Lung (tissue), 12 donors: ENCODE results near the gene FBXO42. TPM values are rescaled to one million over a fixed set of nuclear protein-coding genes. Genes with fewer than 3 reads are reported as not detected.
A peak's percentile ranks its signal among the peaks of the same experiment; 100 is the strongest.

Experiments used
- ATAC-seq: fragments of 200-7000 bp; cut with Tn5 transposase; one replicate; pipeline ENCODE4 v1.9.1; 2020; ENCODE audit warnings: moderate number of reproducible peaks; ENCODE audit not compliant: insufficient read depth, low FRiP score
- DNase-seq, 3 donors: peaks; one replicate each; pipeline ENCODE4 v3.0.0-alpha.2; 2013 to 2017
- H3K27ac ChIP-seq, 2 donors: one replicate each; pipeline ENCODE4 v1.5.1; 2013; ENCODE audit warnings: mild to moderate bottlenecking in 2 of 2, moderate library complexity in 2 of 2, control low read depth in 1 of 2, inconsistent platforms in 1 of 2, low read depth in 1 of 2, low read length in 1 of 2
- H3K27me3 ChIP-seq, 3 donors: one replicate each; pipeline ENCODE4 v1.5.1; 2013; ENCODE audit warnings: low read length in 2 of 3; ENCODE audit not compliant: control insufficient read depth in 3 of 3, insufficient read depth in 3 of 3
- H3K36me3 ChIP-seq, 4 donors: one replicate each; pipeline ENCODE4 v1.5.1; 2013; ENCODE audit warnings: low read length in 4 of 4, mild to moderate bottlenecking in 1 of 4, moderate library complexity in 1 of 4; ENCODE audit not compliant: control insufficient read depth in 4 of 4, insufficient read depth in 4 of 4
- H3K4me1 ChIP-seq, 5 donors: one replicate each; pipeline ENCODE4 v1.5.1; 2013; ENCODE audit warnings: low read length in 5 of 5, mild to moderate bottlenecking in 2 of 5, moderate library complexity in 1 of 5; ENCODE audit not compliant: control insufficient read depth in 5 of 5, insufficient read depth in 5 of 5
- H3K4me3 ChIP-seq: one replicate; pipeline ENCODE4 v1.5.1; 2013; ENCODE audit warnings: mild to moderate bottlenecking, control low read depth, moderate library complexity
- H3K9ac ChIP-seq, 2 donors: one replicate each; pipeline ENCODE4 v1.5.1; 2013; ENCODE audit warnings: low read length in 2 of 2, control low read depth in 1 of 2; ENCODE audit not compliant: insufficient read depth in 1 of 2
- H3K9me3 ChIP-seq, 4 donors: one replicate each; pipeline ENCODE4 v1.5.1; 2013; ENCODE audit warnings: low read length in 3 of 4, mild to moderate bottlenecking in 1 of 4, moderate library complexity in 1 of 4; ENCODE audit not compliant: control insufficient read depth in 4 of 4, insufficient read depth in 3 of 4
- WGBS, 2 donors: extraction: QIAGEN DNeasy Blood & Tissue Kit; methylation state at CpG; one replicate each; pipeline ENCODE4 v1.1.7; 2013; 5-methylcytosine and 5-hydroxymethylcytosine counted together
- polyA plus RNA-seq, 2 donors: library from polyadenylated mRNA; stranded (reverse); fragments of 200-250 nt; gene quantifications; one replicate each; pipeline ENCODE4 v1.2.1, GENCODE V29; 2013
- total RNA-seq, 2 donors: library from RNA; depleted of rRNA in 1 of 2; stranded (reverse); fragments of >200 nt in 1 of 2; gene quantifications; one replicate each; pipeline ENCODE4 v1.2.1, GENCODE V29; 2014 to 2021
- TF ChIP-seq, protein P1 (sequence below): IDR thresholded peaks from 2 replicates; pipeline ENCODE4 v1.5.1; 2012; ENCODE audit warnings: mild to moderate bottlenecking; ENCODE audit errors: control extremely low read depth, extremely low read depth
- donor health status: control.
- donor health status: control.
- donor health status: Bipolar disorder and iron deficiency.
- donor health status: healthy.
- donor health status: DM: yes; HTN: yes; CAD: no.

The FBXO42 gene
- total and polyA plus RNA-seq, 4 donors = 7.3 to 28.6 (median 14.8) TPM

DNA sequence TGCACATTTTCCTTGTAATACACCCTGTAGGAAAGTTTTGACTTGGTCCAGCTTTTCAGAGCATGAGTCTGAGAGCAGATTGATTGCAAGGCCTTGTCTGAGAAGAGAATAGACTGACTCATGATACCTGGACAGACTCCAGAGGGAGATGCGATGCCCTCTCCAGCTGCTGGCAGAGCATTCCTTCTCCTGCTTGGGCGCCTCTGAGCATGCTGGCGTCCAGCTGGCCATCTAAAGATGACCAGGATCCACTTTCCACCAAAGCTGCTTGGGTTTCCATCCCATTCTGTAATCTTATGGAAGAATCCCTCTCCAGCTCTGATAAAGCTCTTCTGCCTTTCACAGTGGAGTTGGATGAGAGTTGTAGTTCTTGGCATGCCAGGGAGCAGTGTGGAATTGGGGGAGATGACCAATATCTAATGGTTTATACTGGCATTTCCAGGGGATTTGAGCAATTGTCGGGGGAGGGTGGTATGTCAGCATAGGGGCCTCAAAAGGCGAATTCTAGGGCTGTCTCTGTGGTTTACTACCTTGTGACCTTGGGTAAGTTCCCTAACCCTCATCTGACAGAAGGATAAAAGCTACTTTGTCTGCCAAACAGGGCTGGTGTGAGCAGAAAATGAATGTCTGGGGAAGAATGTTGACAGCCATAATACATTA lies 34.3 kb upstream of the FBXO42 start:
- Histone ChIP-seq H3K9me3 (no peaks in the 10 kb centered on the region), H3K27ac (peak overlapping the region in 1 of 2 donors; percentile 43), H3K36me3 (peaks cover 0 to 3% (median under 1%) of the 10 kb centered on the region in 4 donors), H3K27me3 (no peaks in the 10 kb centered on the region), H3K9ac (no peak overlapping the region), H3K4me3 (no peak overlapping the region), H3K4me1 (peaks cover 4 to 40% (median 17%) of the 10 kb centered on the region in 5 donors)
- no peak for DNase-seq
- TF ChIP-seq, protein P1, sequence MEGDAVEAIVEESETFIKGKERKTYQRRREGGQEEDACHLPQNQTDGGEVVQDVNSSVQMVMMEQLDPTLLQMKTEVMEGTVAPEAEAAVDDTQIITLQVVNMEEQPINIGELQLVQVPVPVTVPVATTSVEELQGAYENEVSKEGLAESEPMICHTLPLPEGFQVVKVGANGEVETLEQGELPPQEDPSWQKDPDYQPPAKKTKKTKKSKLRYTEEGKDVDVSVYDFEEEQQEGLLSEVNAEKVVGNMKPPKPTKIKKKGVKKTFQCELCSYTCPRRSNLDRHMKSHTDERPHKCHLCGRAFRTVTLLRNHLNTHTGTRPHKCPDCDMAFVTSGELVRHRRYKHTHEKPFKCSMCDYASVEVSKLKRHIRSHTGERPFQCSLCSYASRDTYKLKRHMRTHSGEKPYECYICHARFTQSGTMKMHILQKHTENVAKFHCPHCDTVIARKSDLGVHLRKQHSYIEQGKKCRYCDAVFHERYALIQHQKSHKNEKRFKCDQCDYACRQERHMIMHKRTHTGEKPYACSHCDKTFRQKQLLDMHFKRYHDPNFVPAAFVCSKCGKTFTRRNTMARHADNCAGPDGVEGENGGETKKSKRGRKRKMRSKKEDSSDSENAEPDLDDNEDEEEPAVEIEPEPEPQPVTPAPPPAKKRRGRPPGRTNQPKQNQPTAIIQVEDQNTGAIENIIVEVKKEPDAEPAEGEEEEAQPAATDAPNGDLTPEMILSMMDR = no peak
- 47 to 56% methylated on average over 5 of the region's 5 CpGs for WGBS, 2 donors
- ATAC-seq = no peak

DNA sequence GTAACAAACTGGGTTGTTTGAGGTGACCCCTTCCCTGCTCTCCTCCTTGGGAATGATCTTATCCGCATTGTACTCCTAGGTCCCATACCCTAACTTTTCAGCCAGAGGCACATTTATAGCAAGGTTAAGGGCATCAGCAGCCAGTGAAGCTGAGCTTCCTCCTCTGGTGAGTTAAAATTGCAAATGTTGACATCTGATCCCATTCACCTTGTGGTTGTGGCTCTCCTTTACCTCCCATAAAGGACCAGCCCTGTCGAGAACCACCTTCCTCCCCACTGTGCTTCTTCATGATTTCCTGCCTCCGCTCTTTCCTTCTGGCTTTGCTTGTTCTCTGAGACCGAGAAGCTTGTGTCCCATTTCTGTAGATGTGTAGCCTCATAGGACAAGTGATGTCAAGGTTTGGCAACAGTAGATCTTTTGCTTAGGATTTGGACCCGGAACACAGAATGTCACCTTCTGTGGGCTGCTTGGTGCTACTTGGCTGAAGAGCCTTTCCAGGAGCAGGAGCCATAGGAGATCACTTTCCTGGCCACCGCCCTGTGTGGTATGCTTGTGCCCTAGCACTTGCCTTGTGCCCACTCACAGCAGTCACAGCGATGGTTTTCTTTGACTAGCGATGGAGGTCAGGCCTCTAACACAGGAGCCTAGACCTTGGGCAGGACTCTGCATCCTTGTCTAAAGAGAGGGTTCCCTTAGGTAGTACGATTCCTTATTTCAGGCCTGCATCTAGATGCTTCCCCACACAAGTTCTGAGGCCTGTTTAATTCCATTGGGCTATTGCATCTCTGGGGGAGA lies 33.6 kb upstream of the FBXO42 start:
- Histone ChIP-seq H3K9ac (no peak overlapping the region), H3K9me3 (no peaks in the 10 kb centered on the region), H3K27me3 (no peaks in the 10 kb centered on the region), H3K36me3 (peaks cover 0 to 3% (median 0%) of the 10 kb centered on the region in 4 donors), H3K27ac (peak overlapping the region in 1 of 2 donors; percentile 39), H3K4me1 (peaks cover 4 to 34% (median 17%) of the 10 kb centered on the region in 5 donors), H3K4me3 (no peak overlapping the region)
- no peak for ATAC-seq
- TF ChIP-seq, protein P1 = no peak
- DNase-seq = no peak
- WGBS, 2 donors = 90 to 93% methylated on average over 9 of the region's 9 CpGs

DNA sequence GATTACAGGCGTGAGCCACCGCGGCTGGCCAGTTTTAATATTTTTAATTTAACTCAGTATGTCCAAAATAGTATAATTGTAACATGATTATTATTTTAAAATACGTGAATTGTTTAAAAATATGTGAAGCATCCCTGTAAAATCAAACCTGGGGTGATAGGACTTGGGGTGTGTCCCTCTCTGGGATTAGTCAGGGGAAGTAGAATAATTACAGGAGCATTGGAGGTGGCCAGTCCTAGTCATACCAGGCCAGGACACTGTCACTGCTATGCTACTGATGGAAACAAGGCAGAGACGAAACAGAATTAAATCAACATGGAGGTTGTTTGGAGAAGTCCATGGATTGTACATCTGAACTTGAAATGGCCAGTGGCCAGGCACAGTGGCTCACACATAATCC lies 31.6 kb upstream of the FBXO42 start:
- Histone ChIP-seq H3K27ac (no peak overlapping the region), H3K27me3 (no peaks in the 10 kb centered on the region), H3K4me1 (peaks cover 4 to 23% (median 17%) of the 10 kb centered on the region in 5 donors), H3K4me3 (no peak overlapping the region), H3K36me3 (peaks cover 0 to 3% (median 0%) of the 10 kb centered on the region in 4 donors), H3K9ac (no peak overlapping the region), H3K9me3 (no peaks in the 10 kb centered on the region)
- WGBS, 2 donors = 92 to 94% methylated on average over 5 of the region's 5 CpGs
- DNase-seq (no peak), ATAC-seq (no peak)
- TF ChIP-seq, protein P1 = no peak
